ENCODE measurements around the gene EOLA2.
"Not testable (repeated sequence)": the region's sequence is repeated elsewhere in the genome, so short reads cannot be mapped to it uniquely, and the experiment has no call there.

The EOLA2 gene

DNA sequence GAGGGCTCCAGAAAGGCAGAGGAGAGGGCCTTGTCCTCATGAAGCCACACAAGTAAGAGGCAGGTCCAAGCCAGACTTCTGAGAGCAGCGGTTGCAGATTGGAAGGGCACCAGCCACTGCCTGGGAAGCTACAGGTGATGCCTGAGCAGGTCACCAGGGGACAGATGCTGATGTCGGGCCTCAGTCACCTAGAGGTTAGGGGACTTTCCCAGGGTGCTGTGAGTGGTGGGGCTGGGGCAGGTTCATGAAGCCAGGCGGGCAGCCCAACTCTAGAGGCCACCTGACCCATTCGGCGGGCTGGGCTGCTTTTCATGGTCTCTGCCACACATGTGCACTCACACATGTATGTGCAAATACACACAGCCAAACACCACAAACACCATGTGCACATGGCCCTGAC lies 5.3 kb downstream of the EOLA2 start:
- DNase-seq (ENCODE audit: low read depth) = not testable (repeated sequence)

DNA sequence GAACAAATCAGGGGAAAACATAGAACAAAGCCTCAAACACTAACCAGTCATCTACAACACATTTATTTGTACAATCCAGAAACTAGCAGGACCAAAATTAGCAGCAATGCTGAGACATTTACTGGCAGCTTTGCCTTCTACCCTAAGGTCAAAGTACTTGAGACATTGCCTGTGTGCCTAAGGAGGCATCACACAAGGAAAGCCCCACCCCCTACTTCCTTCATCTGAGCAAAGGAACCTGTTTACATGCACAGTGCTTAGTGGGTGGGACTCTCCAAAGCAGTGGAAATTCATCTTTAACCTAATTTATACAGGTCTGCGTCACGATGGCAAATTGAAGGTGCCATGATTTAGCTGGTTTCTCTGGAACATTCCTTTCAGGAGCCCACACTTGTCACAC lies 6.1 kb downstream of the EOLA2 start:
- not testable (repeated sequence) for DNase-seq (ENCODE audit: low read depth)

DNA sequence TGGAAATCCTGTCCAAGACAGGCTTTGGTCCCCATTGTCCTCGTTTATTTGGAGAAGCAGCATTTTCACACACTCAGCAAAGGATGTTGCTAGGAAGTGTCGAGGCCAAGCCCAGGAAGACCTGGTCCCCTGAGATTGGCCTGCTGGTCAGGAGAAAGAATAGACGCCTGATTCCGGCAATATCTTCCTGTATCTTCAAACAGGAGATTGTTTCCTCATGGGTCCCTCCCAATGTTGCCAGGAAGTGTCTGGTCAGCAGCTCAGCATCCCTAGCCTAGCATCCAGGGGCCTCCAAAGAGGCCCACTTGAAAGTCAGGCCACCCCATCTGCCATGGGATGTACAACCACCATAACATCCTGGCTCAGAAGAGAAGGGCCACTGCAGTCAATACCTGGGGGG lies 6.9 kb downstream of the EOLA2 start:
- not testable (repeated sequence) for DNase-seq (ENCODE audit: low read depth)

DNA sequence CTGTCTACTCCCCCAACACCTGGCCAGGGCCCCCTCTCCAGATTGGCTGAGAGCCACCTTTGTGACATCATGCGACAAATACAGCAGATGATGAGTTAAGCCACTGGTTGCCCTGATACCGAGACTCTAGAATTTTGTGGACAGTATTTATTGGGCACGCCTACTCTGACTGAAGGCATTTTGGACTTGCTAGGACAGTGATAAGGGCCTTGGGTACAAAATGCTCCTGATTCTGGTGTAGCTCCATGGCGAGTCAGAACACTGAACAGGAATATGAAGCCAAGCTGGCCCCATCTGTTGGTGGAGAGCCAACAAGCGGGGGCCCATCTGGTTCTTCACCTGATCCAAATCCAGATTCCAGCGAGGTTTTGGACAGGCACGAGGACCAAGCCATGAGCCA lies 8.9 kb downstream of the EOLA2 start, which contains the start of gene HSFX4:
Gene HSFX4, plus strand, starts transcription at position 174 of the 400 bp plus-strand sequence. Its CDS starts 72 bp downstream, at position 246.
- DNase-seq (ENCODE audit: low read depth) = not testable (repeated sequence)

DNA sequence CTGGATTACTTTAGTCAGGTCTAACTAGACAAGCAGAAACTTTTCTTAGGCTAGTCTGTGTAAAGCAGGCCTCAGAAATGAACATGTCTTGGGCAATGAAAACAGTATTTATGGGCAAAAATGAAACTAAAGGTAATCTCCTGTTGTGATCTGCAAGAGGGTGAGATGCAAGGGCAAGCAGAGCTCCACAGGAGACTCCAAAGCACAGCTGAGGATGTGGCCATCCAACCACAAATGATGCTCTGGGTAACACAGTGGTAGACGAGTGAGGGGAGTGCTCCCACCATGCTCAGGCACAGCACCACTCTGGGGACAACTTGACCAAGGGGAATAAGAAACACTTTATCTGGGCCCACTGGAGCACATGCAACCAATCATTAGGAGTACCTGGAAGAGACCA lies 9.7 kb downstream of the EOLA2 start:
- DNase-seq (ENCODE audit: low read depth) = not testable (repeated sequence)

DNA sequence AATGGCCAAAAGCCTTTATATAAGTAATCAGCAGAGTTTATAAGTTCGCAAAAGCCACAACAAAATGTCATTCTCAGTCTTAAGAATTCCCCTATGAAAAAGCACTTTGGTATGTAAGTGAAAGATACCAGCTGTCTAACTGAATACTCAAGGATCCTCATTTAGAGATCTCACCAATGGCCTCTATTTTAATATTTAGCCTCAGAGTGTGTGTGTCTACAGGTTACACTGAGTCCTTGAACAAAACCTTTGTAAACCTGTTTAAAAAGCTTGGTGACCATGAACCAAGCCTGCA lies 10.4 kb downstream of the EOLA2 start:
- DNase-seq (ENCODE audit: low read depth) = not testable (repeated sequence)

DNA sequence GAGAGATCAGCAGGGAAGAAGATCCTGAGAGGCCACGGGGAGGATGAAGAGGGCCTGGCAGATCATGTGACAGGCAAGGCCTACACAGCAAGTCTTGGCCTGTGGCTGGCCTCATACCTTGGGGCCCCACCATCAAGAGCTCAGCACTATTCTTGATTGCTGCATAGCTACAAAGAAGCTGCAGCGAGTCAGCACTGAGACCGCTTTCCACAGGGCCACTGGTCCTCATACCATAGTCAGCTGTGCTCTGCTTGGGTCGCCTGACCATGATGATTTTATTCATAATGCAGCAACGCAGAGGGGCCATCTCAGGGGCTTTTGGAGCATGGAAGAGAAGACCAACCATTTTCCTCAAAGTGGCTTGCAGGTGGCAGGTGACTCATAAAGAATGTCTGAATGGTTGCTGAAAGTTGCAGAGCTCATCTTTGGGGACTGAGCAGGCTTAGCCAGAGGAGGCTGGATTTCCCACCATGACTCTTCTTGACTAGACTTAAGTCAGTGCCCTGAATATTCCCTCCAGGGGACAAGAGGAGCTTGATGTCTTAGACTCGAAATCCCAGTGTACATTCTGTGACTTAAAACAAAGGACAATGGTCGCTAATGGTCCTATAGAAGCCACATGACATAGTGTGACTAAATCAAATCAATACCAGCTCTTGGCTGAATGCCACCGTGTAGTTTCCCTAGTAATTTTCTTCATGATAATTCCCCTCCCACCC lies 10.9 kb downstream of the EOLA2 start:
- not testable (repeated sequence) for DNase-seq (ENCODE audit: low read depth)

DNA sequence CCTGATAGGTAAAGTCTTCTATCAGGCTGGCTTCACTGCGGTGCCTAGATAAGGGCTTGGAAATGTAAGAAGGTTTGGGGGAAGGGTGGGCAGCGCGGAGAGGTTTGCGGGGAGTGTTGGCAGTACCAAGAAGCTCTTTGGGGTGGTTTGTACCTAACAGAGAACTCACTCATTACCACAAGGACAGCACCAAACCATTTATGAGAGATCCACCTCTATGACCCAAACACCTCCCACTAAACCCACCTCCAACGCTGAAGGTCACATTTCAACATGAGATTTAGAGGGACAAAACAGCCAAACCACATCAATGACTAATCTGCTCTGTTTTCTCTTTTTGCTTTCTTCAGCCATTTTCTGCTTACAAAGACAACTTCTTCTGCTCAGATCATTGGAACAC lies 13.9 kb downstream of the EOLA2 start:
- DNase-seq (ENCODE audit: low read depth) = not testable (repeated sequence)

DNA sequence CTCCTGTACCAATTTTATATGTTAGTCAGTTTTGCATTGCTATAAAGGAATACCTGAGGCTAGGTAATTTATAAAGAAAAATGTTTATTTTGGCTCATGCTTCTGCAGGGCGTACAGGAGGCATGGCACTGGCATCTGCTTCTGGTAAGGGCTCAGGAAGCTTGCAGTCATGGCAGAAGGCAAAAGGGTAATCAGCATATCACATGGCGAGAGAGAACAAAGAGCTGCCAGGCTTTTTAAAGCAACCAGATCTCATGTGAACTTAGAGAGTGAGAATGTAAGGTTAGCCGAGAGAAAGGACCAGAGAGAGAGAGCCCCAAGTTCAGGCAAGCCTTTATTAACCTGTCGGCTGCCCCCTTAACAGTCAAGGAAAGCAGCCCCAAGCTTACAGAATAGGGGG lies 14.5 kb downstream of the EOLA2 start:
- DNase-seq (ENCODE audit: low read depth) = not testable (repeated sequence)

DNA sequence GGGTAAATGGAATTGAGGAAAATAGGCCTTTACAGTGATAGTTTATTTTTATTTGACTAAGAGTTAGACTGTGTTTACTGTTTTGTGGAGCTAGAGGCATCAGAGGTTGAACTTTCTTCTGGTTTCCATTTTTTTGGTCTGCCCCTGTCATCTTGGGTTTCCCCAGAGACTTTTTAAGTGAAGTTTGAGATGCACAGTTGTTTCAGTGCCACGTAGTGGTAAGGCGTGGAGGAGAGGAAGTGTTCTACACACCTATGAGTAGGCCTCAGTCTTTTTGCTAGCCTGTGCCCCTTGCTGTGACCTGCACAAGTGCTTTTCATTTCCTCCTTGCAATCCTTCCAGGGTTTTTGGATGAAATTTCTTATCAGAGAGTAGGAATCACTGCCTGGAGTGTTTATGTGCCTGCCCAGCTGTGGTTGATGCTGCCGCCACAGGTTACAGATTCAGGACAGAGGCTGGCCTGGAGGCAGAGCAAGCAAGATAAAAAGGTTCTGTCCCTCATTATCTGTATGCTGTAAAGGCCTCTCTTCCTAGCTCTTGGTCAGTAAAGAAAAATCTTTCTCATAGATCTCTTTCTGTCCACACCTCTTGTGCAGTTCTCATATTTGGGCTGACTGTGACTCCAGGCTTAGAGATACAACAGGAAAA lies 21.4 kb downstream of the EOLA2 start:
- no peak for DNase-seq (ENCODE audit: low read depth)

DNA sequence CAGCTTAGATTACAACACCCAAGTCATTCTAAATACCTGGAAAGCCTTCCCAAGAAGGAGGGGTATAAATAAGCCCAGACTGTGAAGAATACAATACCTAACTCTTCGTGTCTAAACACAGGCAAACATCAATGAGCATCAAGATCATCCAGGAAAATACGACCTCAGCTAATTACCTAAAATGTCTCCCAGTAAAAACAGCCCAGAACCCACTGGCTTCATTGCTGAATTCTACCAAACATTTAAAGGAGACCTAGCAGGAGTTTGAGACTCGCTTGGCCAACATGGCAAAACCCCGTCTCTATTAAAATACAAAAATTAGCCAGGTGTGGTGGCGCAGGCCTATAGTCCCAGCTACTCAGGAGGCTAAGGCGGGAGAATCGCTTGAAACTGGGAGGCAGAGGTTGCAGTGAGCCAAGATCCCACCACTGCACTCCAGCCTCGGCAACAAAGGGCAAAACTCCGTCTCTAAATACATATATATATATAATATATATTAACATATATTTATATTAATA lies 28.1 kb downstream of the EOLA2 start:
- no peak for DNase-seq (ENCODE audit: low read depth)

DNA sequence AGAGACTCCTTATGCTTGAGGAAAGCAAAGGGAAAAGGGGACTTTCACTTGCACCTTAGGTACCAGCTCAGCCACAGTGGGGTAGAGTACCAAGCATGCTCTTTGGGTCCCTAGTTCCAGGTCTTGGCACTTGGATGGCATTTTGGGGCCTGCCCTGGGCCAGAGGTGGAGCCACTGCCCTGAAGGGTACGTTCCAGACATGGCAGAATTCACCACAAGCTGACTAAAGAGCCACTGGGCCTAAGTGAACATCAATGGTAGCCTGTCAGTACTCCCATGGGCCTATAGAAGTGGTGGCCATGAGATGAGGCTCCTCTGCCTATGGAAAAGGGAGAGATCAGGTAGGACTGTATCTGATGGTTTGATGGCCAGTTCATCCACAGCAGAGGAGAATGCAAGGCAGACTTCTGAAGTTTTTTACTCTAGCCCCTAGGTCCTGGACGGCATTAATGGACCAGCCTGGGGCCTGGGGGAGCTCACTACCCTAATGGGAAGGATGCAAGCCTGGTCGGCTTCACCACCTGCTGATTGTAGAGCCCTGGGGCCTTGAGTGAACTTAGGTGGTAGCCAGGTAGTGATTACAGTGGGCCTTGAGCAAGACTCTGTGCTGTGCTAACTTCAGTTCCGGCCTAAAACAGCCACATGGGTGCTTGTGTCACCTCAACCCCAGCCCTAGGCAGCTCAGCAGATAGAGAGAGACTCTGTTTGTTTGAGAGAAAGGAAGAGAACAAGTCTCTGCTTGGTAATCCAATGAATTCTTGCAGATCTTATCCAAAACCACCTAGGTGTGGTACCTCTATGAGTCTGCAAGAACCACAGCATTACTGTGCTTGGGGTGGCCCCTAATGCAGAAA lies 28.7 kb downstream of the EOLA2 start:
- no peak for DNase-seq (ENCODE audit: low read depth)

DNA sequence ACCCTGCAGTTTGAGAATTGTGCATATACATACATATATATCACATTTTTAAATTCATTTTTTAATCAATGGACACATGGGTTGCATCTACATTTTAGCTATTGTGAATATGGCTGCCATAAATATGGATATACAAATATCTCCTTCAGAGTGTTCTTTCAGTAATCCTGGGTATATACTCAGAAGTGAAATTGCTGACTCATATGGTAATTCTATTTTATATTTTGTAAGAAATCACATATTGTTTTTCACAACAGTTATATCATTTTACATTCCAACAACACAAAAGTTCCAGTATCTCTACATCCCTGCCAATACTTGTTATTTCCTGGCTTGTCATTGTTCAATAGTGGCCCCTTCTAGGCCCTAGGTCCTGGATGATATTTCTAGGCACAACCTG lies 29.6 kb downstream of the EOLA2 start:
- no peak for DNase-seq (ENCODE audit: low read depth)

DNA sequence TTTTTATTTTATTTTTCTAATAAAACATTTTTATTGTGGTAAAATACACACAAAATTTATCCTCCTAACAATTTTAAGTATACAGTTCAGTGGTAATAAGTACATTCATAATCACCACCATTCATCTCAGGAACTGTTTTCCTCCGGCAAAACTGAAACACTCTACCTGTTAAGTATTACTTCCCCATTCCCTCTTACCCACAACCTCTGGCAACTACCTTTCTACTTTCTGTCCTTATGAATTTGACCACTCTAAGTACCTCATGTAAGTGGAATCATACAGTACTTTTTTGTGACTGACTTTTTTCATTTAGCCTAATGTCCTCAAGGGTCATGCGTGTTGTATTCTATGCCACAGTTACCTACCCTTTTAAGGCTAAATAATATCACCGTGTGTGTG lies 30.0 kb downstream of the EOLA2 start:
- no peak for DNase-seq (ENCODE audit: low read depth)

DNA sequence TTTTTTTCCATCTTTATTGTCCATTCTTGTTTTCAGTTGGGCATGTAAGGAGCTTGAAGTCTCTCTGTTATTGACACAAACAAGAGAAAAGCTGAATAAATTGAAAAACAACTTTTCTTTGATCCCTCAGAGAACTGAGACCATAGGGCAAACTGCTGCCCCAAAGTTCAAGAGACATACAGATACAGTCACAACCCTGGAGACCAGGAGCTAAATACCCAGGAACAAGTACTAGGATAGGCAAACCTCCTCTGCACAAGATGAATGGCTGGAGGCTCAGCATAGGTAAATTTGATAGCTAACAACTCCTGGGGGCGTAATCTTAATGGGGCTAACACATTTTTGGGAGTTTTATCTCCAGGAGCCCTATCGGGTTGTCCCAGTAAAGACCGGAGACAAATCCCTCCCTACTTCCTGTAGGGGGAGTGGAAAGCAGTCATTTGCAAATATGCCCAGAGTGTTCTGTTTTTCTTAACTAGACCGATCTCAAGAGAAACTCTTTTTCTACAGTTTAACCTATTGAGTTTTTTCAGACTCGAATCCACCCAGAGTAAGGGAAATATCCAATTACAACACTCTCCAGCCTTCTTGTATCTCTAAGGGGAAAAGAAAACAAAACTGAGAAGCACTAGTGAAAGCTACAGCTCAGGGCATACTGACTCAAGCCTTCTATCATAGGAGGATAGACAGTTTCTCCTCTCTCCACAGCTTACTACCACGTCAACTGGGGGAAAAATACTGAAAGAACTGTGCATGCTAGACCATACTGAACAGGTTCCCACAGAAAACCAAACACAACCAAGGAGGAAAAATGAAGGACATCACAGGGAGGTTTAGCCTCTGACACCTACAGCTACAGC lies 34.2 kb downstream of the EOLA2 start:
- DNase-seq (ENCODE audit: low read depth) = no peak

DNA sequence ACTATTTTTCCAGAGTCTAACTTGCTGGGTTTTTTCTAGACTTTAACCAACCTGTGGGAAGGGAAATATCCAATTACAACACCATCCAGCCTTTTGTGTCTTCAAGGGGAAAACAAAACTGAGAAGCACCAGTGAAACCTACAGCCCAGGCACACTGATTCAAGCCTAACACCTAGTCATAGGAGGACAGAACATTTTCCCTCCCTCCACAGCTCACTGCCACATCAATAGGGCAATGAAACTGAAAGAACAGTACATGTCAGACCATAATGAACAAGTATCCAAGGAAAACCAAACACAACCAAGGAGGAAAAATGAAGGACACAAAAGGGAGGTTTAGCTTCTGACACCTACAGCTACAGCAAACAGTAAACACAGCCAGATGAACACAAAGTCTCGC lies 39.7 kb downstream of the EOLA2 start:
- no peak for DNase-seq (ENCODE audit: low read depth)

DNA sequence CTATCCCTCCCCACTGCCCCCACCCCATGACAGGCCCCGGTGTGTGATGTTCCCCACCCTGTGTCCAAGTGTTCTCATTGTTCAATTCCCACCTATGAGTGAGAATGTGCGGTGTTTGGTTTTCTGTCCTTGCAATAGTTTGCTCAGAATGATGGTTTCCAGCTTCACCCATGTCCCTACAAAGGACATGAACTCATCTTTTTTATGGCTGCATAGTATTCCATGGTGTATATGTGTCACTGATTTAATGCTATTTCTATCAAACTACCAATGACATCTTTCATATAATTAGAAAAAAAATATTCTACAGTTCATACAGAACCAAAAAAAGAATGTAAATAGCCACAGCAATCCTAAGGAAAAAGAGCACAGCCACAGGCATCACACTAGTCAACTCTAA lies 47.5 kb downstream of the EOLA2 start:
- DNase-seq (ENCODE audit: low read depth) = not testable (repeated sequence)
